HepG2 (cell line): ENCODE data around the gene PODN. TPM values are rescaled to one million over a fixed set of nuclear protein-coding genes. Genes with fewer than 3 reads are reported as not detected.
A peak's percentile ranks its signal among the peaks of the same experiment; 100 is the strongest.

Source experiments
- FOXA3 ChIP-seq: IDR thresholded peaks from 2 replicates; pipeline ENCODE4 v1.6.1; 2016; ENCODE audit warnings: missing genetic modification reagents, missing compliant biosample characterization
- FOXP4 ChIP-seq: sonication (generic); formaldehyde crosslinking; IDR thresholded peaks from 2 replicates; pipeline ENCODE4 v1.4.0; 2020; ENCODE audit warnings: missing genetic modification reagents
- HNF1A ChIP-seq, 2 experiments: sonication (generic) in 1 of 2; formaldehyde crosslinking in 1 of 2; IDR thresholded peaks; 2 replicates each; pipeline versions ENCODE4 v1.4.0 to v1.6.1; 2016 to 2020; ENCODE audit warnings: borderline replicate concordance in 1 of 2, low read depth in 1 of 2, mild to moderate bottlenecking in 1 of 2, missing genetic modification reagents in 1 of 2
- LCORL ChIP-seq, 2 experiments: fragments of 450-650 bp in 1 of 2; sonication (generic) in 1 of 2; formaldehyde crosslinking in 1 of 2; IDR thresholded peaks; 2 replicates each; pipeline versions ENCODE4 v1.5.0 to v1.6.1; 2017 to 2020; ENCODE audit warnings: antibody characterized with exemption in 1 of 2, missing genetic modification reagents in 1 of 2
- MIER2 ChIP-seq: IDR thresholded peaks from 2 replicates; pipeline ENCODE4 v1.6.1; 2016; ENCODE audit warnings: missing biosample characterization, missing genetic modification reagents
- NKX3-1 ChIP-seq: sonication (generic); formaldehyde crosslinking; IDR thresholded peaks from 2 replicates; pipeline ENCODE4 v1.5.0; 2020; ENCODE audit warnings: missing genetic modification reagents
- NPAS2 ChIP-seq: sonication (generic); formaldehyde crosslinking; IDR thresholded peaks from 2 replicates; pipeline ENCODE4 v1.8.0; 2022; ENCODE audit warnings: mild to moderate bottlenecking, missing genetic modification reagents, borderline replicate concordance
- PATZ1 ChIP-seq: sonication (generic); formaldehyde crosslinking; IDR thresholded peaks from 2 replicates; pipeline ENCODE4 v1.4.0; 2020; ENCODE audit warnings: missing genetic modification reagents
- PREB ChIP-seq: sonication (generic); formaldehyde crosslinking; IDR thresholded peaks from 2 replicates; pipeline ENCODE4 v1.4.0; 2020; ENCODE audit warnings: missing genetic modification reagents
- REPIN1 ChIP-seq: sonication (generic); formaldehyde crosslinking; IDR thresholded peaks from 2 replicates; pipeline ENCODE4 v1.8.0; 2022; ENCODE audit warnings: missing genetic modification reagents, low read depth, mild to moderate bottlenecking, borderline replicate concordance
- RNF2 ChIP-seq: fragments of 450-650 bp; conservative IDR thresholded peaks from 2 replicates; pipeline ENCODE4 v1.6.1; 2016; ENCODE audit warnings: low read depth
- YY1 ChIP-seq: IDR thresholded peaks from 2 replicates; pipeline ENCODE4 v1.6.1; 2011; ENCODE audit warnings: low read length, low read depth, moderate library complexity, mild to moderate bottlenecking; ENCODE audit not compliant: insufficient read depth, insufficient replicate concordance
- ZBTB3 ChIP-seq: sonication (generic); formaldehyde crosslinking; IDR thresholded peaks from 2 replicates; pipeline ENCODE4 v1.4.0; 2020; ENCODE audit warnings: low read depth, mild to moderate bottlenecking, moderate library complexity, missing genetic modification reagents, borderline replicate concordance
- ZBTB8A ChIP-seq: sonication (generic); formaldehyde crosslinking; IDR thresholded peaks from 2 replicates; pipeline ENCODE4 v1.4.0; 2020; ENCODE audit warnings: mild to moderate bottlenecking, low read depth, missing genetic modification reagents, borderline replicate concordance
- ZNF256 ChIP-seq: sonication (generic); formaldehyde crosslinking; conservative IDR thresholded peaks from 2 replicates; pipeline ENCODE4 v1.4.0; 2020; ENCODE audit warnings: missing genetic modification reagents
- ZNF335 ChIP-seq: sonication (generic); formaldehyde crosslinking; IDR thresholded peaks from 2 replicates; pipeline ENCODE4 v1.4.0; 2020; ENCODE audit warnings: missing genetic modification reagents
- ZNF414 ChIP-seq: sonication (generic); formaldehyde crosslinking; IDR thresholded peaks from 2 replicates; pipeline ENCODE4 v1.5.0; 2020; ENCODE audit warnings: missing genetic modification reagents
- ZNF709 ChIP-seq: sonication (generic); formaldehyde crosslinking; IDR thresholded peaks from 2 replicates; pipeline ENCODE4 v1.5.0; 2020; ENCODE audit warnings: mild to moderate bottlenecking, missing genetic modification reagents
- polyA plus RNA-seq, 8 experiments: library from polyadenylated mRNA; depleted of rRNA in 3 of 8; stranded (reverse) in 7 of 8; unstranded in 1 of 8; fragments of >200 nt; fragmentation: Illumina TruSeq in 4 of 8; extraction: Trizol in 4 of 8; gene quantifications; 2 replicates each; pipeline versions ENCODE4 v1.2.1 to v1.2.3, GENCODE V29; 2011 to 2016; ENCODE audit warnings: low read depth in 4 of 8, missing spikeins in 1 of 8, mixed read lengths in 1 of 8; ENCODE audit not compliant: insufficient read depth in 1 of 8
- total RNA-seq, 5 experiments: library from RNA; depleted of rRNA; stranded (reverse); fragments of >200 nt; fragmentation: Illumina TruSeq; extraction: Trizol; gene quantifications; 2 replicates each; pipeline ENCODE4 v1.2.3, GENCODE V29; 2016; ENCODE audit warnings: low read depth in 1 of 5

Gene PODN
- total and polyA plus RNA-seq, 2 of the 13 experiments (the other 11 are each of a cell fraction or from before 2014, with no cell fraction given), result 0.13 TPM; not detected in 1

- TF ChIP-seq HNF1A (IDR thresholded peaks at IDR 0.05; ENCODE audit: low read depth) (no peak), HNF1A (CRISPR knock-in tag; IDR thresholded peaks at IDR 0.05; ENCODE audit: borderline replicate concordance) (peak; percentile 26; the same call in 1 of the 2 replicates), NKX3-1 (CRISPR knock-in tag) (no peak), YY1 (peak; percentile 70), PREB (CRISPR knock-in tag) (no peak), LCORL (IDR thresholded peaks at IDR 0.05) (peak; percentile 3; the same call in 1 of the 2 replicates), LCORL (CRISPR knock-in tag; IDR thresholded peaks at IDR 0.05) (peak; percentile 71), RNF2 (no peak), MIER2 (CRISPR knock-in tag) (0 out of 2 replicates have a peak, but pooled peaks have one; percentile 21), REPIN1 (CRISPR knock-in tag) (peak; percentile 49; the same call in 1 of the 2 replicates), ZNF709 (CRISPR knock-in tag) (no peak), ZBTB8A (no peak), ZBTB3 (CRISPR knock-in tag) (no peak), ZNF335 (CRISPR knock-in tag) (no peak), FOXA3 (CRISPR knock-in tag) (peak; percentile 50), NPAS2 (no peak), PATZ1 (CRISPR knock-in tag) (peak; percentile 75), FOXP4 (CRISPR knock-in tag) (peak; percentile 52; the same call in 1 of the 2 replicates), ZNF256 (CRISPR knock-in tag) (no peak), ZNF414 (CRISPR knock-in tag) (peak; percentile 53; the same call in 1 of the 2 replicates)
Observed at GRCh38 chr1:53025034-53025768, 36.8 kb upstream of the PODN start (continued).
